C4-2B (cell line): ENCODE measurements around the gene C17orf78.

Experiments used
- CTCF ChIP-seq: fragments of 450-650 bp; conservative IDR thresholded peaks from 2 replicates; pipeline ENCODE4 v1.5.1; 2017; ENCODE audit warnings: mild to moderate bottlenecking
- ZFX ChIP-seq: fragments of 450-650 bp; IDR thresholded peaks from 2 replicates; pipeline ENCODE4 v1.6.1; 2017

GRCh38 chr17:37393352-37393751, 17.6 kb downstream of the C17orf78 start:
- TF ChIP-seq CTCF (no peak), ZFX (no peak)
